ENCODE data around the gene RABL3. TPM values are rescaled to one million over a fixed set of nuclear protein-coding genes. Genes with fewer than 3 reads are reported as not detected.

The RABL3 gene
- total and polyA plus RNA-seq, 2 of the 13 experiments (the other 11 are each of a cell fraction or from before 2014, with no cell fraction given), result 4.8 to 31.9 TPM

GRCh38 chr3:120678331-120678947 is 63.9 kb downstream of the RABL3 start (continued):
- TF ChIP-seq ZXDC (CRISPR knock-in tag; IDR thresholded peaks at IDR 0.05), result no peak
- no peak for TF ChIP-seq NRL (CRISPR knock-in tag; IDR thresholded peaks at IDR 0.05; ENCODE audit: borderline replicate concordance)
- TF ChIP-seq PCBP1 (IDR thresholded peaks at IDR 0.05; ENCODE audit: borderline replicate concordance, low read depth, low read length), result no peak
- TF ChIP-seq IKZF5 (CRISPR knock-in tag; IDR thresholded peaks at IDR 0.05), result peak; percentile 67; the same call in 1 of the 2 replicates
- no peak for TF ChIP-seq ZNF274 (CRISPR knock-in tag; IDR thresholded peaks at IDR 0.05)
- peak; percentile 96 for TF ChIP-seq HNF1A (IDR thresholded peaks at IDR 0.05; ENCODE audit: low read depth)
- peak; percentile 99 for TF ChIP-seq HNF1A (CRISPR knock-in tag; IDR thresholded peaks at IDR 0.05; ENCODE audit: borderline replicate concordance)
- no peak for TF ChIP-seq ZNF530 (CRISPR knock-in tag; IDR thresholded peaks at IDR 0.05; ENCODE audit: low read depth)
- peak; percentile 96 for TF ChIP-seq TFAP4 (IDR thresholded peaks at IDR 0.05; ENCODE audit: borderline replicate concordance, low read depth)
- no peak for TF ChIP-seq KIAA2018 (CRISPR knock-in tag; IDR thresholded peaks at IDR 0.05; ENCODE audit: borderline replicate concordance)
- no peak for TF ChIP-seq BHLHE40 (IDR thresholded peaks at IDR 0.05; ENCODE audit: low read length)

All from HepG2 (cell line).